NCI-H128 (cell line): ENCODE data around the gene MICALL1.
"Not testable (repeated sequence)": the region's sequence is repeated elsewhere in the genome, so short reads cannot be mapped to it uniquely, and the experiment has no call there.

Experiments used
- DNase-seq: peaks from one replicate; lab custom pipeline; 2025; ENCODE audit not compliant: unreplicated experiment; lab: John Stamatoyannopoulos, UW

The MICALL1 gene

GRCh38 chr22:37926771-37927636 lies 20.9 kb downstream of the MICALL1 start:
- no peak for DNase-seq

GRCh38 chr22:37927637-37927936 lies 21.5 kb downstream of the MICALL1 start:
- DNase-seq = no peak

- no peak for DNase-seq
Measured at GRCh38 chr22:37929390-37929789, 23.3 kb downstream of the MICALL1 start.

GRCh38 chr22:37930270-37930951 lies 24.3 kb downstream of the MICALL1 start:
- no peak for DNase-seq

- DNase-seq = no peak
Measured at GRCh38 chr22:37930952-37931440, 24.9 kb downstream of the MICALL1 start.

- no peak for DNase-seq
Measured at GRCh38 chr22:37931893-37932389, 25.8 kb downstream of the MICALL1 start.

GRCh38 chr22:37932401-37932800 lies 26.3 kb downstream of the MICALL1 start:
- no peak for DNase-seq

- no peak for DNase-seq
Measured at GRCh38 chr22:37932821-37933578, 26.9 kb downstream of the MICALL1 start.

GRCh38 chr22:37933711-37934376 lies 27.7 kb downstream of the MICALL1 start:
- peak; percentile 15 for DNase-seq

DNA sequence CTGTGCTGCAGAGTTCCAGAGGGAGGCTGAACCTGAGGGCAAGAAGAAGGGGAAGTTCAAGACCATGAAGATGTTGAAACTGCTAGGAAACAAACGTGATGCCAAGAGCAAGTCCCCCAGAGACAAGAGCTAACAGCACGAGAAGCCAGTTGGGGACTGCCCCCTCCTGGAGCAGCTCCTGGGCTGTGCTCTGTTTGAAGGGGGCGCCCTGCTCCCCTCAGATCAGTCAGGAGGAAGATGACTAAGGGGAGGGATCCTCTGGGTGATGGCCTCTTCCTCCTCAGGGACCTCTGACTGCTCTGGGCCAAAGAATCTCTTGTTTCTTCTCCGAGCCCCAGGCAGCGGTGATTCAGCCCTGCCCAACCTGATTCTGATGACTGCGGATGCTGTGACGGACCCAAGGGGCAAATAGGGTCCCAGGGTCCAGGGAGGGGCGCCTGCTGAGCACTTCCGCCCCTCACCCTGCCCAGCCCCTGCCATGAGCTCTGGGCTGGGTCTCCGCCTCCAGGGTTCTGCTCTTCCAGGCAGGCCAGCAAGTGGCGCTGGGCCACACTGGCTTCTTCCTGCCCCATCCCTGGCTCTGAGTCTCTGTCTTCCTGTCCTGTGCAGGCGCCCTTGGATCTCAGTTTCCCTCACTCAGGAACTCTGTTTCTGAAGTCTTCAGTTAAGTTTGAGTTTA lies 34.7 kb downstream of the MICALL1 start:
- no peak for DNase-seq

DNA sequence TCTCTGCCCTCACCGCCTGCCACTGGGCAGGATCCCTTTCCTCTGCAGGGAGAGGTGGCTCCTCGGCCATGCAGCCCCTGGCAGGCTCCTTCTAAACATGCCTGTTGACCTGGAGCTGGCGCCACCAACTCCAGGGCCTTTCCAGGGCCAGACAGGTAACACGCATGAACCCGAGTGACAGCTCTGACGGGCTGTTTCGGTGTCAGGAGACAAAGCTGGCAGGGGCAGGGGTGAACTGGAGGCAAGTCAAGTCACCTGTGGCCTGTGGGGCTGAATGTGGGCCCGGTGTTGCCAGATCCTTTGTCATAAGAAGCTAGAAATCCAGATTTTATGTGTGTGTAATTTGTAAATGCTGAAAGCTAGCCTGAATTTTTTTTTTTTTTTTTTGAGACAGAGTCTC lies 36.0 kb downstream of the MICALL1 start:
- DNase-seq = no peak

DNA sequence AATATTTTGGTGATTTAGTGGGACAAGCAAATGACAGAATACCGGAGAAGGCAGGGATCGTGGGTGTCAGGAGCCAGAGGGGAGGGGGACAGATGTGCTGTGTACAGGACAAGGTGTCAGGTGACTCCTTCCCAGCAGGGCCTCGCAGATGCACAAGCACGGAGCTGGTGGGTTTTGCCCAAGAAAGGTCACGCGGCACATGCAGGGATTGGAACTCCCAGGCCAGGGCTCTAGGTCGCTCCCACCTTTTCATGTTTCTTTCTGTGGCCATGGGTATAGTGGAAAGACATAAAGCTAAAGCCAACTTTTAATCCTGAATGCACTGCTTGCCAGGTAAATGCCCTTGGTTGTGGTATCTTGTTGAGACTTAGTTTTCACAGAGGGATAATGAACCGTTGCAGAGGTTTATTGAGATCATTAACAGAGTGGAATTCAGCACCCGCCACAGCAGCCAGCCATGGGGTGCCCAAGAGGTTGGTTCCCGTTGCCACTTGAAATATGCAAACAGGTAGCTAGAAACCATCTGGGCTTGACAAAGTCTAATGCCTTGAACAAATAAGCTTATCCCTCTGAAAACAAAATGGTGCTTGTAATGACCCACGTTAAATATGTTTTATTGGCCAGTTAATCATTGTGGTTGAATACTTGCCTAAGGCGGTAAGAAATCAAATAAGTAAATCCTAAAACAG lies 37.2 kb downstream of the MICALL1 start:
- no peak for DNase-seq

GRCh38 chr22:37943825-37944198 lies 37.7 kb downstream of the MICALL1 start:
- DNase-seq = no peak

- not testable (repeated sequence) for DNase-seq
Measured at GRCh38 chr22:37944423-37944822, 38.3 kb downstream of the MICALL1 start.

GRCh38 chr22:37947142-37947795 lies 41.2 kb downstream of the MICALL1 start:
- DNase-seq = not testable (repeated sequence)

GRCh38 chr22:37951305-37951704 lies 45.2 kb downstream of the MICALL1 start:
- no peak for DNase-seq

GRCh38 chr22:37952629-37953028 lies 46.5 kb downstream of the MICALL1 start:
- not testable (repeated sequence) for DNase-seq

- no peak for DNase-seq
Measured at GRCh38 chr22:37953062-37953436, 47.0 kb downstream of the MICALL1 start.

DNA sequence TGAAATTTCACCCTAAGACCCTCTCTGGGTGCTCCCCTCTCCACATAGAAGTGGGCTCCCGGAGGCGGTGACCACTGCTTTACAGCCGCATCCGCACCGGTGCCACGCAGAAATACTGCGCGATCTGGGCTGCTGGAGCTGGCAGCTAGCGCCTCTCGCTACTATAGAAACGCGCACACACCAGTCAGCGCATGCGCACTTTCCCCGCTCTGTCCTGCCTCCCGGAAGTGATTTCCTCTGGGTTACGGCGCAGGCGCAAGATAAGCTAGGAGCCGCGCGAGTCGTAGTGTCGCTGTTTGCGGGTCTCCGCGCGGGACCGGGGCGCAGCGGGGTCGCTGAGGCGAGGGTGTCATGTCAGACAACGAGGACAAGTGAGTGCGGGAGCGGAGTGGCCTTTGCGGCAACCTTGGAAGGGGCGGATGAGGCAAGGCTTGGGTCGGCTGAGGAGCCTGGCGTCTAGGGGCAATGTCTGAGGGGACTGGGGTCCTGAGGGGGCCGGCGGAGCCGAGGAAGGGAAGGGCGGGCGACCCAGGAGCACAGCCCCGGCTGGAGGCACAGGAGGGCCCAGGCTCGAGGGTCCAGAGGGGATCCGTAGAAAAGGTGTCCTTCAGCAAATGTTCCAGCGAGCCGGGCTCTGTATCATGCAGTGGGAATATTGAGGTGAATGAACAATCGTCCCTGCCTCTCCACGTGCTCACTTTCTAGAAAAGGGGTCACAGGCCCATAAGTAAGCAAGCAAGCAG lies 47.5 kb downstream of the MICALL1 start, which contains the start of the genes C22orf23 and POLR2F:
C22orf23 (minus strand) TSS at position 165 of the 743 bp plus-strand sequence. CDS start 452 bp downstream, outside the sequence.
POLR2F (plus strand) TSS at position 263 of the 743 bp plus-strand sequence; CDS start at position 352, 89 bp downstream.
- peak; percentile 91 for DNase-seq
